Esophagus muscularis mucosa (tissue), 3 donors: Measurements from ENCODE around the gene ARHGEF18.

ENCODE experiments used
- POLR2A ChIP-seq: fragments of 450-650 bp; IDR thresholded peaks from one replicate; pipeline ENCODE4 v1.6.1; 2017; ENCODE audit warnings: antibody characterized with exemption, moderate library complexity, mild to moderate bottlenecking, low read depth
- POLR2AphosphoS5 ChIP-seq, 2 donors: sonication (generic); formaldehyde crosslinking; IDR thresholded peaks; one replicate each; pipeline ENCODE4 v1.6.1; 2017; ENCODE audit warnings: antibody characterized with exemption in 2 of 2
- TF ChIP-seq, protein P1 (sequence below), 3 experiments: fragments of 200-600 bp in 2 of 3; fragments of 450-650 bp in 1 of 3; sonication (generic) in 2 of 3; IDR thresholded peaks; one replicate each; pipeline ENCODE4 v1.5.1; 2017 to 2019; ENCODE audit warnings: antibody characterized with exemption in 3 of 3, mild to moderate bottlenecking in 2 of 3, moderate library complexity in 1 of 3

DNA sequence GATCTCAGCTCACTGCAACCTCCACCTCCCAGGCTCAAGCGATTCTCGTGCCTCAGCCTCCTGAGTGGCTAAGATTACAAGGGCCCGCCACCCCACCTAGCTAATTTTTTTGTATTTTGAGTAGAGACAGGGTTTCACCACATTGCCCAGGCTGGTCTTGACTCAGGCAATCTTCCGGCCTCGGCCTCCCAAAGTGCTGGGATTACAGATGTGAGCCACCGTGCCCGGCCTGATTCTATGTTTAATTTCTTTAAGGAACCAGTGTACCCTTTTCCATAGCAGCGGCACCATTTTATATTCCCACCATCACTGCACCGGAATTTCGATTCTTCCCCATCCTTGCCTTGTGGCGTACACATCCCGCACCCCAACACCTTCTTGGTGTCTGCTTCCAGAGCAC, 36.8 kb upstream of the ARHGEF18 start:
- TF ChIP-seq, protein P1, sequence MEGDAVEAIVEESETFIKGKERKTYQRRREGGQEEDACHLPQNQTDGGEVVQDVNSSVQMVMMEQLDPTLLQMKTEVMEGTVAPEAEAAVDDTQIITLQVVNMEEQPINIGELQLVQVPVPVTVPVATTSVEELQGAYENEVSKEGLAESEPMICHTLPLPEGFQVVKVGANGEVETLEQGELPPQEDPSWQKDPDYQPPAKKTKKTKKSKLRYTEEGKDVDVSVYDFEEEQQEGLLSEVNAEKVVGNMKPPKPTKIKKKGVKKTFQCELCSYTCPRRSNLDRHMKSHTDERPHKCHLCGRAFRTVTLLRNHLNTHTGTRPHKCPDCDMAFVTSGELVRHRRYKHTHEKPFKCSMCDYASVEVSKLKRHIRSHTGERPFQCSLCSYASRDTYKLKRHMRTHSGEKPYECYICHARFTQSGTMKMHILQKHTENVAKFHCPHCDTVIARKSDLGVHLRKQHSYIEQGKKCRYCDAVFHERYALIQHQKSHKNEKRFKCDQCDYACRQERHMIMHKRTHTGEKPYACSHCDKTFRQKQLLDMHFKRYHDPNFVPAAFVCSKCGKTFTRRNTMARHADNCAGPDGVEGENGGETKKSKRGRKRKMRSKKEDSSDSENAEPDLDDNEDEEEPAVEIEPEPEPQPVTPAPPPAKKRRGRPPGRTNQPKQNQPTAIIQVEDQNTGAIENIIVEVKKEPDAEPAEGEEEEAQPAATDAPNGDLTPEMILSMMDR (IDR thresholded peaks at IDR 0.05) = no peak
- TF ChIP-seq POLR2A = no peak
- TF ChIP-seq POLR2AphosphoS5 (IDR thresholded peaks at IDR 0.05) = no peak
